ENCODE results near the gene GABBR1.

The GABBR1 gene

GRCh38 chr6:29561606-29562181 is 71.3 kb downstream of the GABBR1 start:
- DNase-seq = no peak

- no peak for DNase-seq
Observed at GRCh38 chr6:29561091-29561490, 71.9 kb downstream of the GABBR1 start.

GRCh38 chr6:29559524-29560287 is 73.3 kb downstream of the GABBR1 start, which contains the start of gene UBD:
UBD (minus strand) TSS chr6:29559732; CDS start chr6:29559701, 31 bp downstream.
- DNase-seq = no peak

GRCh38 chr6:29558439-29559079 is 74.4 kb downstream of the GABBR1 start:
- no peak for DNase-seq

- DNase-seq = no peak
Observed at GRCh38 chr6:29557320-29557719, 75.7 kb downstream of the GABBR1 start.

GRCh38 chr6:29554764-29555163 is 78.2 kb downstream of the GABBR1 start:
- DNase-seq = no peak

GRCh38 chr6:29553268-29554057 is 79.5 kb downstream of the GABBR1 start:
- no peak for DNase-seq

GRCh38 chr6:29552512-29553051 is 80.4 kb downstream of the GABBR1 start:
- no peak for DNase-seq

GRCh38 chr6:29547573-29547972 is 85.4 kb downstream of the GABBR1 start:
- no peak for DNase-seq

GRCh38 chr6:29537714-29538403 is 95.1 kb downstream of the GABBR1 start:
- no peak for DNase-seq

- DNase-seq = no peak
Observed at GRCh38 chr6:29532320-29532951, 100.5 kb downstream of the GABBR1 start.

GRCh38 chr6:29531668-29532067 is 101.3 kb downstream of the GABBR1 start:
- DNase-seq = no peak

- DNase-seq = no peak
Observed at GRCh38 chr6:29530671-29531310, 102.2 kb downstream of the GABBR1 start.

GRCh38 chr6:29529956-29530355 is 103.0 kb downstream of the GABBR1 start:
- DNase-seq = no peak

- DNase-seq = no peak
Observed at GRCh38 chr6:29528988-29529560, 103.9 kb downstream of the GABBR1 start.

- DNase-seq = no peak
Observed at GRCh38 chr6:29528300-29528931, 104.6 kb downstream of the GABBR1 start.

- no peak for DNase-seq
Observed at GRCh38 chr6:29527564-29527963, 105.4 kb downstream of the GABBR1 start.

- no peak for DNase-seq
Observed at GRCh38 chr6:29527126-29527525, 105.9 kb downstream of the GABBR1 start.

GRCh38 chr6:29525311-29525639 is 107.7 kb downstream of the GABBR1 start:
- no peak for DNase-seq
